HG03469 (cell line): Measurements from ENCODE around the gene UBAC2.
"Not testable (repeated sequence)": the region's sequence is repeated elsewhere in the genome, so short reads cannot be mapped to it uniquely, and the experiment has no call there.

Experiments
- ATAC-seq: cut with Tn5 transposase; IDR thresholded peaks from one replicate; pipeline ENCODE4 v1.9.1; 2021; ENCODE audit warnings: mild to moderate bottlenecking, moderate library complexity, moderate number of reproducible peaks; ENCODE audit not compliant: unreplicated experiment

Gene UBAC2

DNA sequence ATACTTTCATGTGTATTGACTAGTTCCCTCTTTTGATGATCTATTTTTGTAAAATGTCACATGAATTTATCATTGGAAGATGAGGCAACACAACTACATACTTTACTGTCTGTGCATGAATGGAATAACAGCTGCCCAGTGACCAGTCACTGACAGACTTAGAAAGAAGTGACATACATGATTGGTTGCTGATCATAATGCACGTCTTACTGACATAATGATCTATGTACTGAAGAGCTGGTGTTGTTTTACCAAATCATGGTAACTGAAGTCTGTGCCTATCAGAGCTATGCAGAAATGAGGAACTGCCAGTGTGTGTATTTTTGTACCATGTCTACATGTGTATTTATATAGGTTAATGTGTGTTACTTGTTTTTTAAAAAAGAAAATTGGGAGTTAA is 31.1 kb downstream of the UBAC2 start:
- peak; percentile 27 for ATAC-seq

DNA sequence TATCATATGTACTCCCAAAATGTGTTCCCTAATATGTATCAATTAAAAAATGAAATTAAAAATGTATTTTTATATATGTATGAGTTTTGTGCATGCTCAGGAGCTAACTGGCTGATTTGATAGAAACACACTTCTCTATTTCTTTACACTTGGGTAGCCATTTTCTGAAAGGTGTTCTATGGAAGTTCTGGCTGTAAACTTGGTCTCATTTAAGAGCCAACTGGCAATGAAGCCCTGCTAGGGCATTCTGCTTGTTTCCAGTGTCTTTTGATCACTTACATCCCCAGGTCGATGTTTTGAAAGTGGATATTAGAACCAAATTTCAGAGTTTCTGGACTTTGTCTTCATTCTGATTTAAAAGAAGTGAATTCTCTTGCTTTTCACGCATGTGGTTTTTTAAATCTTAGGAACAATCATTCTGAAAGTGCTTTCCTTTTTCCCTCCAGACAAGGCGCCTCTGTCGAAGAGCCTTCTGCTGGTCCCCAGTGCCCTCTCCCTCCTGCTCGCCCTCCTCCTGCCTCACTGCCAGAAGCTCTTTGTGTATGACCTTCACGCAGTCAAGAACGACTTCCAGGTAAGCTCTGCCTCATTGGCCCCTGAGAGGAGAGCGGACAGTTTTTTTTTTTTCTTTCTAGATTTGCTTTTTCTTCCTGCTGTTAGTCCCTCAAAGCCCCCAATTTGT is 37.5 kb downstream of the UBAC2 start:
- peak; percentile 60 for ATAC-seq

DNA sequence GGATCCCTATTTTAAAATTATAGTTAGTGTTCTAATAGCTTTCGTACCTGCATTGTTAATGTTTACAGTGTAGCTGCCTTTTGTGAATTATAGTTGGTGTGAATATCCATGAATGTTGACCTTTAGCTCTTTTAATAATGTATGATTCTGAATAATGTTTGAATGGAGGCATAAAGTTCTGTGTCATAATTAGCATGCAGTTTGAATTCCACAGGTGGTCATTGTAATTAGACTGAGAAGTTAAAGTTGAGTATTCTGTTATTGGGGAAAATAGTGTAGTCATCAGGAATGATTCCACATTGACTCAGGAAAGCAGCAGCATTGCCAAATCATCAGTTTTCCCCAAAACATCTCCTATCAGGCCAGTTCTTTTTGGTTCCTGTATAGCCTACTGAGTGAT is 45.4 kb downstream of the UBAC2 start:
- ATAC-seq, result no peak

DNA sequence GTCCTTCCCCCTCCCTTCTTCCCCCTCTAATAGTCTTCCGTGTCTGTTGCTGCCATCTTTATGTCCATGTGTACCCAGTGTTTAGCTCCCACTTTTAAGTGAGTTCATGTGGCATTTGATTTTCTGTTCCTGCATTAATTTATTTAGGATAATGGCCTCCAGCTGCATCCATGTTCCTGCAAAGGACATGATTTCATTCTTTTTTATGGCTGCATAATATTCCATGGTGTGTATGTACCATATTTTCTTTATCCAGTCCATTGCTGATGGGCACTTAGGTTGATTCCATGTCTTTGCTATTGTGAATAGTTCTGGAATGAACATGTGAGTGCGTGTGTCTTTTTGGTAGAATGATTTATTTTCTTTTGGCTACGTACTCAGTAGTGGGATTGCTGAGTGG is 48.5 kb downstream of the UBAC2 start:
- ATAC-seq, result not testable (repeated sequence)

DNA sequence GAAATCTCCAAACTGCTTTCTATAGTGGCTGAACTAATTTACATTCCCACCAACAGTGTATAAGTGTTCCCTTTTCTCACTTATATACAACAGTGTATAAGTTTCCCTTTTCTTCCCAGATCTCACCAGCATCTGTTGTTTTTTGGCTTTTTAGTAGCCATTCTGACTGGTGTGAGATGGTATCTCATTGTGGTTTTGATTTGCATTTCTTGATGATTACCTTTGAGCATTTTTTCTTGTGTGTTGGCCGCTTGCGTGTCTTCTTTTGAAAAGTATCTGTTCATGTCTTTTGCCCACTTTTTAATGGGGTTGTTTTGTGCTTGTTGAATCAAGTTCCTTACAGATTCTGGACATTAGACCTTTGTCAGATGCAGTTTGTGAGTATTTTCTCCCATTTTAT is 49.0 kb downstream of the UBAC2 start:
- ATAC-seq, result not testable (repeated sequence)

DNA sequence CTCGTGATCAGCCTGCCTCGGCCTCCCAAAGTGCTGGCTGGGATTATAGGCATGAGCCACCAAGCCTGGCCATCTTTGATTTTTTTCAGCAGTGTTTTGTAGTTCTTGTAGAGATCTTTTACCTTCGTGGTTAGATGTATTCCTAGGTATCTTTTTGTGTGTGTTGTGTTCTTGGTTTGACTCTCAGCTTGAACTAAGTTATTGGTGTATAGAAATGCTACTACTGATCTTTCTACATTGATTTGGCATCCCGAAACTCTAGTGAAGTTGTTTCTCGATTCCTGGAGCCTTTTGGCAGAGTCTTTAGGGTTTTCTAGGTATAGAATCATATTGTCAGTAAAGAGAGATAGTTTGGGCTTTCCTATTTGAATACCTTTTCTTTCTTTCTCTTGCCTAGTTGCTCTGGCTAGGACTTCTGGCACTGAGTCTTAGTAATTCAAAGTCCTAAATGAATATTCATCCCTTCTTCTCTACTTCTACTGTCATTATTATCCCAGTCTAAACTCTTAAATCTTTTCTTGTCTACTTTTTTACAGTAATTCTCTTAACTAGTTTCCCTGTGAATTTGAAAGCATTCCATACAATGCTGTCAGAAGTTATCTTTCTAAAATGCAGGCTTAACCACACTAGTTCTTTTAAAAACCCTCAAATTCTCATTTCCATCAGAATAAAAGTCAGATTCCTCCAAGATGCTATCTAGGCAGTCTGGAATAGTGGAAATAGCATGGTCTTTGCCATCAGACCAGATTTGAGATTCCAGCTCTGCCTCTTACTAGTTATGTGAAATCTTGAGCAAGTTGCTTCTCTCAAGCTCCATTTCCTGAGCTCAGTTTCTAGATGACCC is 50.5 kb downstream of the UBAC2 start:
- ATAC-seq, result no peak

DNA sequence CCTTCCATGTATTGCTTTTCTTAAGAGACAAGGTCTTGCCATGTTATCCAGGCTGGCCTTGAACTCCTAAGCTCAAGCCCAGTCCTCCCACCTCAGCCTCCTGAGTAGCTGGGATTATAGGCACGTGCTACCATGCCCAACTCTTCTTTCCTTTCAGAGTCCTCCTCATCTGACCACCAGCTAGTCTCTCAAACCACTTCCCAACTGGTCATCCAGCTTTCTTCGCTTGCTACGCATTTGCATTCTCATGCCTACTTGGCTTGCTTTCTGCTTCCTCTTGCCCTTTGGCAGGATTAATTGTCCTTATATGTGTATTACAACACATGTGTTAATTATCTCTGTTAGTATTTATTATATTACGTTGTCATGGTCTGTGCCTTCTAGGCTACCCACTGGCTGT is 51.3 kb downstream of the UBAC2 start:
- no peak for ATAC-seq

DNA sequence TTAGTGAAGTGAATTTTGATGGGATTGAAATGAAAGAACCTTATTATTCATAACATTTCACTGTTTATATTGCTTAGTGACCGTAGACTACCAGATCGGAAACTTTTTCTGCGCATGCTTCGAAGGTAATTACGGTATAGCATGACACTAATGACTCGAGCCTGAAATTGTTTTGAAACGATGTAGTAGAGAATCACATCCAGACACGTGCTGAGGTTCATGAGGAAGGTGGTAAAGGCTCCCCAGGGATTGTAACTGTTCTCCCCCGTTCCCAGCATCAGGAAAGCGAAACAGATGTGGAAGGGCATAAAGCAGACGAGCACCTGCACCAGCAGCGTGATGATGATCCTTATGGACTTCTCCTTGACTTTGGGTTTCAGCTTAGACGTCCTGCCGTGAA is 54.2 kb downstream of the UBAC2 start:
- ATAC-seq, result no peak

DNA sequence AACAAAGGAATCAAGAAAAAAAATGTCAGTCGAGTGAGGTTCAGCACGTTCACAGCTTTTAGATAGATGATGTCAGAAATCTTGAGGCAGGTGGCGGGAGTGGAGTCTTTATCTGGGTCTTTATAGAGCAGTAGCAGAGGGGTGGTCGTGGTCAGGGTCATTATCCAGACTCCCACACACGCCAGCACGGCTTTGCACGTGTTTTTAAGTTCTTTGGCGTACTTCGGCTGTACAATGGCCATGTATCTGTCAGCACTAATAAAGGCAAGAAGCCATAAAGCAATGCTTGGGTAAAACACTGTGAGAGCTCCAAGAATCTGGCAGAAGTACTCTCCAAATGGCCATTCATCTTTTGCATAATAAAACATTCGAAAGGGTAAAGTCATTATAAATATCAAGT is 54.6 kb downstream of the UBAC2 start:
- no peak for ATAC-seq

DNA sequence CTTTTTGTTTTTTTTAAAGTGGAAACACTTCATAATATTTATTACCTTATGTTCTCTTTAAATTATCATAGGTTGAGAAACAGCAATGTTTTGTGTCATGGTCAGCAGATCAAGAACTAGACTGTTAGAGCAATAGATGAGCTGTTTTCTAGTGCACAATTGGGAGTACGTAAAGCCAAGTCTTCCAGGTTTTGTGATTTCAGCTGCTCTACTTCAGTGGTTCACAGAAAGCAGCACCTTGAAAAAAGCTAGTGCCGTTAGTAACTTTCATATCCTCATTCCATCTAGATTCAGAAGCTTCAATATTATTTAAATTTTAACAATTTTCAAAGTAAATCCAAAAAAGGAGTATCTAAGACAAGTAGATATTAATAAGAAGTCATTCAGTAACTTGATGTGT is 55.6 kb downstream of the UBAC2 start:
- no peak for ATAC-seq

DNA sequence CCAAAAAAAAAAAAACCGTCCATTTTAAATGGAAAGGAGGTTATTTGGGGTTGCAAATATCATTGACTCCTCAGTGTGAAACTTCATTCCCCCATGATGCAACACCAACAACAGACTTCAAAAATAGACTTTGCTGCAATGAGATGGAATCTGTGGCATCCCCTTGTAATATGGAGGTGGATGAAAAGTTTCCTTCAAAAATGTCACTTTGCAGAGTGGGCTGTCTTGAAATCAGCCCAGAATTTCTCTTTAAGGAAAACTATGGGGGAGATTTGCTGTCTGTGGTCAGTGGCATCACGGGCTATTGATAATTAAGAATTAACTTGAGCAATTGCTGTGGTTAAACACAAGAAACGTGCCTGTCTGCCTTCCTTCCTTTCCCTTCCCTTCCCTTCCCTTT is 56.1 kb downstream of the UBAC2 start:
- no peak for ATAC-seq

DNA sequence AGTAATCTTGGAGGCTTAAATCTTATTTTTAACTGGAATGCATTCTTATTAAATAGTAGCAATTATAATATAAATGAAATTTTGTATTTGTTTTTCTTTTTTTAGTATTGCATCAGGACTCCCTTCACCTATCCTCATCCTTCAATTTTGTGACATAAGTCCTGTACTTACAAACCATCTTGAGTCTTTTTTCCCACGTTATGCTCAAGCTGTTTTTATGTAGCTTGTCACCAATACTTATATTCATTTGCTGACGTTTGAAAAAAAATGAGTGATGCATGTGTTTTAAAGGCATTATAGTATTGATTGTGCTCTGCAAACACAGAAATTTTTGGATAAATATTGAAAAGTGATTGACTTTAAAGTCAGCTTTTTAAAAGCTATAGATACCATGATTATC is 56.6 kb downstream of the UBAC2 start:
- ATAC-seq, result no peak

DNA sequence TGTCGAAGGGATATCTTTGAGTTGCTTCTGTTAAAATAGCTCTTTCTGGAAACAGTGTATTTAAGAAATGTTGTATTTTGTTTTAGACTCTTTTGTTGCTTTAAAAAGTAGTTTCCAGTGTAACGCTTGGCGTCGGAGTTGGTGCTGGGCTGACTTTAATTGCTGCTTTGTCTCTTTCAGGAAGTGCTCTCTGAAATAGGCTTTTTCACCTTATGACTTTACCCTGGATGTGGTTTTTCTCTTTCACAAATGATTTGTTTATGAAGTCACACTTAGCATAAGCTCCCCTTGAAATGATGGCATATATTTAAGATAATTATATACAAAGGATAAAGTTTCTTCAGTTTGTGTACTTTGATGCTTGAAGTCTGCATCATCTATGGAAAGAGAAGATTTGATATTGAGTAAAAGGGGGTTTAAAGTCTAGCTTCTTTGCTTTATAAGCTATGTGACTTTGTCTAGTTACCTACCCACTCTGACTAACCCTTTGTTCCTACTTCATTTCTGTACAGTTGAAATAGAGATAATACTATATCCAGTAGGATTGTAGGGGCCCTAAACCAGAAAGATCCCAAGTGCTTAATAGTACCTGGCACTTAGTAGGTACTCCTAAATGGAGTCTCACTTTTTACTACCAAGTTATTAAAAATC is 57.7 kb downstream of the UBAC2 start, which contains the start of gene GPR18:
Gene GPR18 (minus strand): TSS at position 170 of the 651 bp plus-strand sequence. CDS start 2,507 bp downstream, outside the sequence.
- peak; percentile 77 for ATAC-seq

DNA sequence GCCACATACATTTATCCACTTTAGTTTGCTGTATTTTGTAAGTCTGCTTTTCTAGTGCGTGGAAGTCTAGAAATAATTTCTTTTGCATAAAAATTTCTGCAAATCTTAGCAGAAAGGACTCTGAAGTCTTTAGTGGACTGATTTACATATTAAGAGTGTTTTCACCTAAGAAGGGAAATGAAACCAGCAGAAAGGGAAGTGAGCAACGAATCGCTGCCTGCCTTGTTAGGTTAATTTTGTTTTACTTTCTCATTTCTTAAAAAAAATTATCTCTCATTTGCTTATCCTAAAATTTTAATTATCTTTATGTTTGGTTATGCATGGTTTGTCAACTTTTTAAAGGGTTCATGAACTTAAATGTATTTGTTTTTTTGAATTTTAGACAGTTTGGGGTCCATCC is 58.3 kb downstream of the UBAC2 start:
- no peak for ATAC-seq

DNA sequence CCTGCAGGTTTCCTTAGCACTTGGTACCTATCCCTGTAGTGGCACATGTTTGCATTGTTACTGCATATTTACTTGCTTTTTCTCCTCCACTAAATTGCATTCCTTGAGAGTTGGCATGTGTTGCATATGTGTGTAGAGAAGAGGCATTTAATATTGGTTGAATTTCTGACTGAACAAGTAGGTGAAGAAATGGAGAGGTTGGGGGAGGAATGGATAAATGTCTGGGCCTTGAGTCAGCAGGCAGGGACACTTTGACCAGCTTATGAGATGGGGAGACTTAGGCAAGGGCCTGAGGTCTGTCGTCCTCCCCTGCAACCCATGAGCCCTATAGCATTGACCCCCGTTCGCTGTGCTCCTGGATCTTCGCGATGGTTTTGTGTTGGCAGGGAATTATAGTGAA is 59.6 kb downstream of the UBAC2 start:
- no peak for ATAC-seq

DNA sequence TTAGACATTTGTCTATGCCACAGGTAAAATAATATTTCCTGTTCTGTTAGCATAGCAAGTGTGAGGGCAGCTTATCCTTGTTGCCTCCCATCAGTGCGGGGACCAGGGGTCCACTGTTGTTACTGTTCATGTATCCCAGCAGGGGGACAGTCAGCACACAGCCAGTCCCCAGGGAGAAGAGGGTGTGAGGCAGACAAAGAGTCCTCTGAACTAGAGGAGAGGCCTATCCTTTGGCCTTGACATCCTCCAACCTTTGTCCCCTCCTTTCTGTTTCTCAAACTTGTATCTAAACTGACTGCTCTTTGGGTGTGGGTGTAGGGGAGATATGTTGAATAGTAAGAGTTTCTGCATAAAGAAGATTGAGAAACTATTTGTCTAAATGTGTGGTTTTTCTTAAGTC is 60.4 kb downstream of the UBAC2 start:
- ATAC-seq, result no peak

DNA sequence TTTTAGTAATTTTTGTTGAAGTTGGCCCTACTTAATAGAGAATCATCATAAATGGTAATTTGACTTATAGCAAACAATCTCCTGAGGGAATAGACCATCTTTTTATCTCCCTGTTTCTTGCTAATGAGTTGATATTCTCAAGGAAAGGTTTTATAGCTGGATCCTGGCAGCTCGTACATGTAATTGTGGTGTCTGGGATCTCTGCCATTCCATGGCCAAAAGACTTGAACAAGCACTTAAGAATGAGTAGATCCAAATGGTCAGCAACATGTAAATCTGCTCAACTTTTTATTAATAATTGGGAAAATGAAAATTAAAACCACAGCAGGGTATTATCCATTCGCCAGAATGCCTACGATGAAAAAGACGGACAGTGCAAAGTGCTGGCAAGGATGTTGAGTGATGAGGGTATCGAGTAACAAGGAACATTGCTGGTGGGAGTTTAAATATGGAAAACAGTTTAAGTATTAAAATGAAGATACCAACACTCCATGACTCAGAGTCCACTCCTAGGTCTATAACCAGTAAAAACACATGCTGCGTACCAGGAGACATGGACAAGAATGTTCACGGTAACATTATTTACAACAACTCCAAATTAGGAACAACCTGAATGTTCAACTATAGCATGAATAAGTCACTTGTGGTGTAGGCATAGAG is 62.6 kb downstream of the UBAC2 start:
- ATAC-seq, result no peak

DNA sequence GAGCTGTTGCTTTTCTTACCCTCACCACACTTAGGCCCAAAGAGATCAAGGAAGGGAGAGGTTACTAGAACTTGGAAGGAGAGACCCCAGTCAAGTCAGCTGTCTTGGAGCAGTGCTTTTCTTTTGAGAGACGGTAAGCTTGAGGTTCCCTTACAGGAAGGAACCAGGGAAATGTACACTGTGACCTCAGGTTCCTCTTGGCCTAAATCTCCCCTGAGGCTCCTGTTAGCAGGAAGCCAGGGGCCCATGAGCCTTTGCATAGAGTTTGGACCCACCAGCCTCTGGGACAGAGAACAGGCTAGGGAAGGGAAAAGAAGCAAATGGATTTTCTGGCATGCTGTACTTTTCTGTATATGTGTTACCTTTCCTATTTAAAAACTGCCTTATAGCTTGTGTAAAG is 63.4 kb downstream of the UBAC2 start:
- no peak for ATAC-seq

DNA sequence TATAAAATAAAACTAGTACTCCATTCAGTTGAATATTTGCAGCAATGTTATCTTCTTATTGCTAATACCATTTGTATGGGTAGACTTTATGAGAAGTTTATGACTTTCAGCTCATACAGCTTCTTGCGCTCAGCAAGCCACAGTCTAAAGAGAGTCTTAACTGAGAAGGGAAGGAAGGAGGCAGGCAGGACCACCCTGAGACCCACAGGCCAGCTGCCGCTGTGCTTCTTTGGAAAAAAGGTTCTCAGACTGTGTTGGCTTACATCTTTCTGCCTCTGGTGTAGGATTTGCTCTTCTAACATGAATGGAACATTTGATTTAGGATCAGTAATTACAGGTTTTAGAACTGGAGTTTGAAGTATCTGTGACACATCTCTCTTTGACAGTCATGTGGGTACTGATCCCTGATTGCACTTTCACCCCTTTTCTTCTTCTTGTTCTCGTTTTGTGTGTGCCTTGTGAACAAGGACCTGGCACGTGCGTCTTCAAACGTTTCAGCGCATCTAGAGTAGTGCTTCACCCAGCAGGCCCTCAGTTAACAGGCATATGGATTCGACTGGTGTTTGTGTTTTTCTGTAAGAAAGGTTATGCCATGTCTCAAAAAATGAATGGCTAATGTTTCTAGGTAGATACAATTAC is 64.6 kb downstream of the UBAC2 start:
- no peak for ATAC-seq

DNA sequence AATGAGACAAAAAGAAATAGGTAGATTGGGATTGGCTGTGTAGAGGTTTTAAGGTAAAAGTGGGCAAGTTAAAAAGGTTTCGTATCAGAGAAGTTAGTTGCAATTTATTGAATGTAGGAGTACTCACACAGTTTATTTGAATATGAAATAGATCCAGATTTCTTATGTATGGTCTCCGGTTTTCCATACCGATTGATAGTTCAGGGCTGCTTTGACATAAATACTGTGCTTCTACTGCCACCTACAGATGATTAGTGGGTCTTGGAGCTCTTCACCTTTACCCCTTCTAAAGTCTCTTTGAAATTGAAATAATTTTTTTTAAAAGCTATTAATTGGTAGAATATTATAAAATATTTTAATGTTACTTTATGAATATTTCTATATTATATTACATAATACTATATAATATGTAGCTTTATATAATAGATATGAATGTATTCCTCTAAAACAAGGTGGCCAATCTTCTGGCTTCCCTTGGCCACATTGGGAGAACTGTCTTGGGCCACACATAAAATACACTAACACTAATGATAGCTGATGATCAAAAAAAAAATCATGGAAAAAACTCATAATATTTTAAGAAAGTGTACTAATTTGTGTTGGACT is 65.3 kb downstream of the UBAC2 start:
- ATAC-seq, result no peak
